NT2/D1 (cell line): ENCODE data around the gene ENTREP3.

Experiments used
- YY1 ChIP-seq: IDR thresholded peaks from 2 replicates; pipeline ENCODE4 v1.6.1; 2011; ENCODE audit not compliant: insufficient read length, insufficient read depth
- ZNF274 ChIP-seq: IDR thresholded peaks from 2 replicates; pipeline ENCODE4 v1.6.1; 2011; ENCODE audit warnings: mild to moderate bottlenecking, low read depth, low read length

GRCh38 chr1:155199792-155200191 lies 55.5 kb downstream of the ENTREP3 start:
- TF ChIP-seq YY1 (no peak), ZNF274 (no peak)
